Keratinocyte (primary cell): Measurements from ENCODE around the gene RNU2-63P.
"Not testable (repeated sequence)": the region's sequence is repeated elsewhere in the genome, so short reads cannot be mapped to it uniquely, and the experiment has no call there.

Experiments
- EZH2 ChIP-seq: IDR thresholded peaks from one replicate; pipeline ENCODE4 v1.6.1; 2012; ENCODE audit warnings: inconsistent platforms, mild to moderate bottlenecking, low read length, moderate library complexity
- TF ChIP-seq, protein P1 (sequence below), 3 experiments: IDR thresholded peaks in 1 of 3; conservative IDR thresholded peaks in 1 of 3; optimal IDR thresholded peaks in 1 of 3; 2 replicates in 2 of 3; 3 replicates in 1 of 3; pipeline versions ENCODE3 to v1.5.1; 2011; ENCODE audit warnings: low read length in 3 of 3, mild to moderate bottlenecking in 3 of 3, moderate library complexity in 2 of 3, control low read depth in 1 of 3, inconsistent platforms in 1 of 3; ENCODE audit not compliant: insufficient read depth in 2 of 3; ENCODE audit errors: extremely low read depth in 1 of 3

- TF ChIP-seq, protein P1, sequence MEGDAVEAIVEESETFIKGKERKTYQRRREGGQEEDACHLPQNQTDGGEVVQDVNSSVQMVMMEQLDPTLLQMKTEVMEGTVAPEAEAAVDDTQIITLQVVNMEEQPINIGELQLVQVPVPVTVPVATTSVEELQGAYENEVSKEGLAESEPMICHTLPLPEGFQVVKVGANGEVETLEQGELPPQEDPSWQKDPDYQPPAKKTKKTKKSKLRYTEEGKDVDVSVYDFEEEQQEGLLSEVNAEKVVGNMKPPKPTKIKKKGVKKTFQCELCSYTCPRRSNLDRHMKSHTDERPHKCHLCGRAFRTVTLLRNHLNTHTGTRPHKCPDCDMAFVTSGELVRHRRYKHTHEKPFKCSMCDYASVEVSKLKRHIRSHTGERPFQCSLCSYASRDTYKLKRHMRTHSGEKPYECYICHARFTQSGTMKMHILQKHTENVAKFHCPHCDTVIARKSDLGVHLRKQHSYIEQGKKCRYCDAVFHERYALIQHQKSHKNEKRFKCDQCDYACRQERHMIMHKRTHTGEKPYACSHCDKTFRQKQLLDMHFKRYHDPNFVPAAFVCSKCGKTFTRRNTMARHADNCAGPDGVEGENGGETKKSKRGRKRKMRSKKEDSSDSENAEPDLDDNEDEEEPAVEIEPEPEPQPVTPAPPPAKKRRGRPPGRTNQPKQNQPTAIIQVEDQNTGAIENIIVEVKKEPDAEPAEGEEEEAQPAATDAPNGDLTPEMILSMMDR (optimal IDR thresholded peaks at IDR 0.05 in 1 of 3, IDR thresholded peaks at IDR 0.05 in 1 of 3, conservative IDR thresholded peaks at IDR 0.05 in 1 of 3; ENCODE audit: extremely low read depth in 1 of 3, insufficient read depth in 2 of 3, low read length in 3 of 3) = not testable (repeated sequence)
- TF ChIP-seq EZH2 = not testable (repeated sequence)
Measured at GRCh38 chr2:88017780-88018038, 1.4 kb upstream of the RNU2-63P start.
